ENCODE results near the gene EVI5L.
"Not testable (repeated sequence)": the region's sequence is repeated elsewhere in the genome, so short reads cannot be mapped to it uniquely, and the experiment has no call there.

EVI5L gene

DNA sequence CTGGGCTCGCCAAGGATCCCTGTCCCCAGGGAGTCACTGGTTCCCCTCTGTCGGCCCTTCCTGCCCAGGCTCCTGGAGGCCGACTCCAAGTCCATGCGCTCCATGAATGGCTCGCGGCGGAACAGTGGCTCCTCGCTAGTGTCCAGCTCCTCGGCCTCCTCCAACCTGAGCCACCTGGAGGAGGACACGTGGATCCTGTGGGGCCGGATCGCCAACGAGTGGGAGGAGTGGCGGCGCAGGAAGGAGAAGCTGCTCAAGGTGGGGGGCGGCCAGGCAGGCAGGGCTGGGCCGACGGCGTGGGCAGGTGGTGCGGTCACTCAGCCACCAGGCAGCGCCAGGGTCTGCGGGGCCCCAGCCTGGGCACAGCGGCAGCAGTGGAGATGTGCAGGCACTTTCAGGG lies 17.6 kb downstream of the EVI5L start:
- DNase-seq: no peak

DNA sequence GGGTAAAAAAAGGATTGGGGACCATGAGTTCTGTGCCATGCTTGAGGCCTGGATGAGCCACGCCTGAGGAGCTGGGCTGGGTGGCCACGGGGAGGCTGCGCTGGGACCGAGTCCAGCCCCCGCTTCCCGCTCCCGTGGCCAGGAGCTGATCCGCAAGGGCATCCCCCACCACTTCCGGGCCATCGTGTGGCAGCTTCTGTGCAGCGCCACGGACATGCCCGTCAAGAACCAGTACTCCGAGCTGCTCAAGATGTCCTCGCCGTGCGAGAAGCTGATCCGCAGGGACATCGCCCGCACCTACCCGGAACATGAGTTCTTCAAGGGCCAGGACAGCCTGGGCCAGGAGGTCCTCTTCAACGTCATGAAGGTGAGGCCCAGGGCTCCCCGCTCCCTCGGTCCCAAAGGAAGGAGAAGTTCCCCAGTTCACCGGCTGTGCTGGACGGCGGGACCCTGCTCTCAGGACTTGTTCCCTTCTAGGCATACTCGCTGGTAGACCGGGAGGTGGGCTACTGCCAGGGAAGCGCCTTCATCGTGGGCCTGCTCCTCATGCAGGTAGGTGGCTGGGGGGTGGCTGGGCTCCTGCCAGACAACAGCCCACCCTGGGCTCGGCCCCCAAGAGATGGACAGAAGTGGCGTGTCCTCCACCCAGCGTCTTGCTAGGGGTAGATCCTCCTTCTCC lies 18.9 kb downstream of the EVI5L start:
- no peak for DNase-seq

DNA sequence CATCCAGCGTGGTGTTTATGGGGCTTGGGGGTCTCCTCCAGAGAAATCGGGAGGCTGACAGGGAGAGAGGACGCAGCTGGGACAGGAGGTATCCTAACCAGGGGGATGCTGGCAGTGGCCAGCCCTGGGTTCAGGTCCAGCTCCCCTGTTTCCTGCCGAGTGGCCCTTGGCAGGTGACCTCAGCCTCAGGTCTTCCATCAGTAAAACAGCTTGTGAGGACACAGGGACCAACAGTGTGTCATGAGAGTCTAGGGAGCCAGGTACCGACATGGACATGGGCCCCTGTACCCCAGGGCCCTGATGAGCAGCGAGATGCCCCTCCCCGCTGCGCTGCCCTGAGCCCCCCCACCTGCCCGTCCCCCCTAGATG lies 19.6 kb downstream of the EVI5L start:
- DNase-seq: no peak

DNA sequence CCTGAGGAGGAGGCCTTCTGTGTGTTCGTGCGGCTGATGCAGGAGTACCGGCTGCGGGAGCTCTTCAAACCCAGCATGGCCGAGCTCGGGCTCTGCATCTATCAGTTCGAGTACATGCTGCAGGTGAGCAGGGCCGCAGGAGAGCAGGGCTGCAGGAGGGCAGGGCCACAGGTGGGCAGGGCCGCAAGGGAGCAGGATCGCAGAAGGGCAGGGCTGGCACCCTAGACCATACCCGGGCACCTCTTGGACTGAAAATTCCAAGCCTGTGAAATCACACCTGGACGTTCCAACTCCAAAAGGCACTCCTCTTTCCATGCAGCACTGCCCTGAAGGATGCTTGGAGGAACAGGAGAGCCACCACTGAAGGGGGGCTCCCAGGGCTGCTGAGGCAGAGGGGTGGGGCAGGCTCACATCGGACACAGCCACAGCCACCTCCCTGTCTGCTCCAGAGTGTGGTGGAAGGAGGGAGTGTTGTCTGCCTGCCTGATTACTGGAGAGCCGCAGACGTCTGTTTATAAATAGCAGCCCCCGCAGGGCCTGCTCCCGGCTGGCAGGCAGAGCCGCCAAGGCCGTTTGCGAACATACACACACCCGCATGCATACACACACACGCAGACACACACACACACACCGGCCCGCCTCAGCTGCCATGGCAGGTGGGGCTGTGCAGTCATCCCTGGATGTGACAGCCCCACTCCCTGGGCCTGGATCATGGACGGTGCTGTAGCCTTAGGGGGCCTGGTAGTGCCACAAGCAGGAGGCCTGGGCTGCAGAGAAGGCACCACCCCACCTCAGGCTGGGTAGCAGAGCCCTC lies 20.2 kb downstream of the EVI5L start:
- DNase-seq: no peak

DNA sequence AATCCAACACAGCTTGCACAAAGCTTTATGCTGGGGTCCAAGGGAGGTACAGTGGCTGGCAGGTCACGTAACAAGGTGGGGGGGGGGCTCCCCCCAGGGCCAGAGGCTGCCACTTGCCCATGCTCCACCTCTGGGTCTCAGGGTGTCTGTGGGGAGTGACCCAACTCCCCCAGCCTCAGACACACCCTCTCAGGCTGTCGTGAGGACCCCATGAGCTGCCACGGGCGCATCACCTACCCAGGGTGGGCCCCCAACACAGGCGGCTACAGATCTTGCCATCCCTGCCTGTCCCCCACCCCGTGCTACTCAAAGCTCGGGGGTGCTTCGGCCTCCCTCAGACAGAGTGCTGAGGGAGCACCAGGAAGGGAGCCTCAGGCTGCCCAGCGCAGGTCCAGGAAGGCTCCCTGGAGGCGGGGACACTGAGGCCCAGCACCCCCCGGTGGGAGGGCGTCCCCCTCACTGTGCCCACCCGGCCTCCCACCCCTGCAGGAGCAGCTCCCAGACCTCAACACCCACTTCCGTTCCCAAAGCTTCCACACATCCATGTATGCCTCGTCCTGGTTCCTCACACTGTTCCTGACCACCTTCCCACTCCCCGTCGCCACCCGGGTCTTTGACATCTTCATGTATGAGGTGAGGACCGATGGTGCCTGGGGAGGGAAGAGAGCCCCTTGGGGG lies 21.1 kb downstream of the EVI5L start:
- DNase-seq: no peak

DNA sequence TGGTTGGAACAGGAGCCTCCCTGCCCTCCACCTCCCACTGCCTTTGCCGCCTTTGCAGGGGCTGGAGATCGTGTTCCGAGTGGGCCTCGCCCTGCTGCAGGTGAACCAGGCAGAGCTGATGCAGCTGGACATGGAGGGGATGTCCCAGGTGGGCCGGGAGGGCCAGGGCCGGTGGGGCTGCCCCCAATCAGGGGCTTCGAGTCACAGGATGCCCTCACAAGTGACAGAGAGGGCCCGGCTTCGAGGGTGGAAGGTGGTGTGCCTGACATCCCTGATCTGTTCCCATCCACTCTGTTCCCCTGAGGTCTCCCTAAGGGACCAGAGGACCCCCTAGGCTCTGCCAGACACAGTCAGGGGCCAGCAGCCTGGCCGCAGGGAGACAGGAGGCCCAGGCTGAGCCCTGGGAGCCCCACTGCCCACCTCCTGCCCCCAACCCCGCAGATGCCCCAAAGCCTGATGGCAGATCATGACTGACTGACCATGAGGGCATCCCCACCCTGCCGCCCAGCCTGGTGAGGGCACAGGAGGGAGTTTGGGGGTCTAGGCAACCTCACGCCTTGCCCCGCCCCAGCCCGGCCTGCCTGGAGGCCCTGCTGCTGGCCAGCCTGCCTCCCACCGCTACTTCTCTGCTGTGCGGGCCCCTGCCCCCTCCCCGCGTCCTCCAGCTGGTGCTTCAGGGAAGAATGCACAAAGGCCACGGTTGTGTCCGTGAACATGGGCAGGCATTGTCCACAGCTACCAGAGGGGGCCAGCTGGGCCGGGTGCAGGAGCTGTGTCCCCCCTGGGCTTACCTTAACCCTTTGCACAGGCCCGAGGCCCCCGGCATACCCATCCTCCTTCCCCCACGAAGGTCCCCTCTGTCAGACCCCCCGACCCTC lies 21.8 kb downstream of the EVI5L start:
- DNase-seq: no peak

DNA sequence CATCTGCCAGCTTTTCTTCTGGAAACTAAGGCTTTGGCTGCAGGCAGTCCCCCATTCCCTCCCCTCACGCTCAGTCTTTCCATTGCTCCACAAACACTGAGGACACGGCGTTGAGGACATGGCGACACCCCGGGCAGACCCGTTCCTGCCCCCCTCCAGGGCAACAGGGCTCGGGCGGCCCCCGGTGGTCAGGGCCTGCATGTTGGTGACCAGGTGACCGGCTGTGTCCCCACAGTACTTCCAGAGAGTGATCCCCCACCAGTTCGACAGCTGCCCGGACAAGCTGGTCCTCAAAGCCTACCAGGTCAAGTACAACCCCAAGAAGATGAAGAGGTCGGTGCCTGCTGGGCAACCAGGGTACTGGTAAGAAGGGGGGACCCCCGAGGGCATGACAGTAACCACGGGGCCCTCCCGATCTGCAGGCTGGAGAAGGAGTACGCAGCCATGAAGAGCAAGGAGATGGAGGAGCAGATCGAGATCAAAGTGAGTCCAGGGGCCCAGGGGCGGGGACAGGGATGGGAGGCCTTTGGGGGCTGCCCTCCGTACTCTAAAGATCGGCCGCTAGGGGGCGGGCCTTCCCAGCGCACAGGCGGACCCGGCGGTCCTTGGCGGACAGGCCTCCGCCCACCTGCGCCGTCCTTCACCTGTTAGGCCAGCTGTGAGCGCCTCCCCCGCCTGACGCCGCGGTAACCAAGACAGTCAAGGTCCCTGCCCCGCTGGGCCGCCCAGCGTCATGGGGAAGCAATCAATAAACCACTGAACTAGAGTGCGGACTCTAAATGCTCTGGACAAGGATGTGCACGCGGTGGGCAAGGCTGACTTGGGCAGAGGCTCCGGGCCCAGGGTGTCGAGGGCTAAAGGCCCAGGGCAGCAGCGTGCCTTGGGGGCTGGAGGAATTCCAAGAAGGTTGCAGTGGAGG lies 23.1 kb downstream of the EVI5L start:
- DNase-seq: peak; percentile 72

DNA sequence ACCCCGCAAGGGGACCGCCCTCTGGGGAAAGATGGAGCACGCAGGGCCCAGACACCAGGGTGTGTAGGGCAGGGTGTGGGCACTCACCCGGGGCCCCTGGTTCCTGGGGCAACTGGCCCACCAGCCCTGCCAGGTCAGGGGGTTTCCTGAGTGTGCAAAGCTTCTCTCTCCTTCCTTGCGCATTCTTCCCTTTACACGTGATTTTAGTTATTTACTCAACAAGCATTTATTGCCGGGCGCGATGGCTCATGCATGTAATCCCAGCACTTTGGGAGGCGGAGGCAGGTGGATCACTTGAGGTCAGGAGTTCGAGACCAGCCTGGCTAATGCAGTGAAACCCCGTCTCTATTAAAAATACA lies 23.7 kb downstream of the EVI5L start:
- DNase-seq: no peak

DNA sequence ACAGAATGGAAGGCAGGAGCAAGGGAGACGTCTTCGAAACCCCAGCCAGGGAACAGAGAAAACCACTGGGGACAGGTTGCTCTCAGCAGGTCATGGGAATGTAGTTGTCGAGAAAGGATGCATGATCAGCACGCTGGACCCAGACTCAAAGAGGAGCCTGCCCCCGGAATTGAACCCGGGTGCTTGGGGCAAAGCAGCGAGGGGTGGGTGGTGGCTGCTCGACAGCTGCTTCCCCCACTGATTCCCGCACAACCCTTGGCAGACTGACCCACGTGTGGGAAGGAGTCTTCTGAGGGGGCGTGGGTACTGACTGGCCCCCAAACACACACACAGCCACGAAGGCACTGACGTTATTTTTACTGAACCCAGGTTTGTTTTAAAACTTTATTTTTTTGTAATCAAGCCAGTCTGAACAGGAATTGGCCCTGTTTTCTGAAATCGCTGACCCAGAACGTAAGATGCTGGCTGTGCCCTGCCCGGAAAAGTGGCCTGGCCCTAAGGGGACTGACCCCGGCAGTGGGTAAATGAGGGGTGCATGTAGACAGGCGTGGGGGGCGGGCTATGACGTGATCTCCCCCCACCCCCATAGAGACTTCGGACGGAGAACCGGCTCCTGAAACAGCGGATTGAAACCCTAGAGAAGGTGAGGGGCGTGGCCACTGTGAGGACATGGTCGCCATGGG lies 25.5 kb downstream of the EVI5L start:
- no peak for DNase-seq

DNA sequence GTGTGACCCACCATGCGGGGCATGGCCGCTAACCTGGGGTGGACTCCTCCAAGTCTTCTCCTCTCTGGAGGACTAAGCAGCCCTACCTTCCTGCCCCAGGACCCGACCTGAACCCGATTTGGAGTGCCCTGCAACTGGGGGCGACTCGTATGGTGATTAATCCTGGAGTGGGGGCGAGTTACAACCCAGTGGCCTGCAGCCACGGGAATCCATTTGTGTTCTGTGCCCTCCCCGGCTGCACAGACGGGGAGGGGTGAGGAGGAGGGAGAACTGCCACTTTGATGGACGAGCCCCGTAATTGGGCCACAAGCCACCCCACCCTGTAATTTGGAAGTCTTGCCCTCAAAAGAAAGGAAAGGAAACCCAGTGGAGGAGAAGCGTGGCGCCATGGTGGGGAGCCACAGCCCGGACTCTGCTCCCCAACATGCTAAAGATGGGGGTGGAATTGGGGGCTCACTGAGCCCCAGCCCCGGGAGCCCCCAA lies 26.1 kb downstream of the EVI5L start:
- no peak for DNase-seq

DNA sequence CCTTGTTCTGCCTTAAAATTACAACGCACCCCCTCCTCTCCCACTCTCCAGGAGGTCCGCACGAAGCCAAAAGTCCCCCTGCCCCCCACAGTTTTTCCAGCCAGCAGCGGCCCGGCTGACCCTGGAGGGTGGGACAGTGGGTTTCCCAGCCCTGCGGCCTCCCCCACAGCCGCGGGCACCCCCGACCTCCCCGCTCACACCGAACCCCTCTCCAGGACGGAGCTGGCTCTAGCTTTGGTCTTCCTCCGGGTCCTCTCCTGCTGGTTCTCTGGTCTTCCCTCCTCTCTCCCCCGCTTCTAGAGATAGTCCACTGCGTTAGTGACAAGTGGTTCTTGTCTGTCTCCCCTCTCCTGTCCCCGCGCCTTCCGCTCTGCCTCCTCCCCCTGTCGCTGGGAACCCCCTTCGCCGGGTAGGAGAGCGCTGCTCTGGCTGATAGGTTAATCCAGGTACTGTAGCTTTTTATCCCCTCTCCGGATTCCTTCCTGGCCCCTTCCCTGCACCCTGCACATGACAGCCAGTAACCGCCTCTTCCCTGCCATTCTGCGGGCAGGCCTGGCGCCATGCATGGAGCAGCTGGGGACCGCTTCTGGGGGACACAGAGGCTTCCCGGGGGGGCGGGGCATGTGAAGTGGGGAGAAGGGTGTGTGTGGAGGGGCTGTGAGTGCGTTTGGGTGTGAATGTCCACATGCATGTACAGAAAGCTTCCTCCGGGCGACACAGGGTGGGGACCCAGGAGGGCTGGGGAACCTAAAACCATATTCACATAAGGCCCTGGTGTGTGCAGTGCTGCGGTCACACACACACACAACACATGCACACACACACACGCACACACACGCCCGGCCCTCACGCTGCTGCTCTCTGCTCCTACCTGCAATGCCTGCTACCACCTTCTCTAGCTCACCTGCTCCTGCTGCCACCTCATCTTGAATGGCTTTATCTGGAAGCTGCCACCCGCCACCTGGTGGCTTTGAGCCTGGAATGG lies 27.0 kb downstream of the EVI5L start:
- no peak for DNase-seq

DNA sequence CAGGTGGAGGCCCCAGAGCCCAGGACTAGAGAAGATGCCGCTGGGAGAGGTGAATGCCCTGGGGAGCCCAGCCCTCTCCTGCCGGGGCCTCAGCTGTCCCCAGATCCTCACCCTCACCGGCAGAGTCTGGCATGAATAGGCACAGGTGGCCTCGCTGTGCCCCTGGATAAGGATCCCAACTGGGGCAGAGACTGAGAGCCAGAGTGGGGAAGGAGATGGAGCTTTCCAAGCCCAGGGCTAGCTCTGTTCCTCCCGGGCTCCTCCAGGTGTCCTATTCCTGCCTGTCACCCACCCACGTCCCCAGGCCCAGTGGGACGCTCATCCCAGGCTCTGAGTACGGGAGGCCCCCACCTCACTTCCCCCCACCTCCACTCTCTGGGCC lies 27.7 kb downstream of the EVI5L start:
- DNase-seq: no peak

DNA sequence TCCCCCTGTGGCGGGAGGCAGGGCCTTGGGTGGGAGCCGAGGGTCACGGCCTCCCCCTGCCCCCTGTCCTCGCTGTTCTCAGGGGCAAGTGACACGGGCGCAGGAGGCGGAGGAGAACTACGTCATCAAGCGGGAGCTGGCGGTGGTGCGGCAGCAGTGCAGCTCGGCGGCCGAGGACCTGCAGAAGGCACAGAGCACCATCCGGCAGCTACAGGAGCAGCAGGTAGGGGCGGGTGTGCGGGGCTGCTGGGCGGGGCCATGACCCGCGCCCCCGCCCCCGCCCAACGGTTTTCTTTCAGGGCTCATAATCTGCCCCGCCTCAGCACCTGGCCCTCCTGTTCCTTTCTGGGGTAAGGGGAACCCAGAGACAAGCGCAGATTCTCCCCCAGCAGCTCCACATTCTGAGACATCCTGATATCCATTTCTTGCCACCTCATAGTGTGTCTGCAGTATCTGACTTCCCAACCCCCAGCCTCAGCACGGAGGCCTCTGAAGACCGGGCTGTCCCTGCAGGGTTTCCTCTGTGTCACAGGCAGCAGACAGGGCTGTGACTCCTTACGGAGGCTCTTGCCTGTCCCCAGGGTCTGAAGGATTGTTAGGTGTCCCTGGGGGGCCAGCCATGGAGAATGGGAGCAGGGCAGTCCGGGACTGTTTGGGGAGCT lies 28.2 kb downstream of the EVI5L start:
- no peak for DNase-seq

DNA sequence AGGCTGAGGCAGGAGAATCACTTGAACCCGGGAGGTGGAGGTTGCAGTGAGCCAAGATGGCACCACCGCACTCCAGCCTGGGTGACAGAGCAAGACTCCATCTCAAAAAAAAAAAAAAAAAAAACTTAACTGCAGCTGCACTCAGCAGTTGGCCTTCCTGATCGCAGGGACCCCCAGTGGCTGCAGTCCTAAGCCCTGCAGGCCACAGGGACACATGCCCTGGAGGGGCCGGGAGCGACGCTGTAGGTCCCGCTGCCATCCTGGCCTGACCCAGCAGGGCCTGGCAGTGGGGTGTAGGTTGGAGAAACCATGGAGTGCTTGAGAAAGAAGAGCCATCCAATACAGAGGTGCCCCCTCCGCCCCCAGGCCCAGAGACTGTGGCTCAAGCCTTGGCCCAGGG lies 29.1 kb downstream of the EVI5L start:
- not testable (repeated sequence) for DNase-seq

DNA sequence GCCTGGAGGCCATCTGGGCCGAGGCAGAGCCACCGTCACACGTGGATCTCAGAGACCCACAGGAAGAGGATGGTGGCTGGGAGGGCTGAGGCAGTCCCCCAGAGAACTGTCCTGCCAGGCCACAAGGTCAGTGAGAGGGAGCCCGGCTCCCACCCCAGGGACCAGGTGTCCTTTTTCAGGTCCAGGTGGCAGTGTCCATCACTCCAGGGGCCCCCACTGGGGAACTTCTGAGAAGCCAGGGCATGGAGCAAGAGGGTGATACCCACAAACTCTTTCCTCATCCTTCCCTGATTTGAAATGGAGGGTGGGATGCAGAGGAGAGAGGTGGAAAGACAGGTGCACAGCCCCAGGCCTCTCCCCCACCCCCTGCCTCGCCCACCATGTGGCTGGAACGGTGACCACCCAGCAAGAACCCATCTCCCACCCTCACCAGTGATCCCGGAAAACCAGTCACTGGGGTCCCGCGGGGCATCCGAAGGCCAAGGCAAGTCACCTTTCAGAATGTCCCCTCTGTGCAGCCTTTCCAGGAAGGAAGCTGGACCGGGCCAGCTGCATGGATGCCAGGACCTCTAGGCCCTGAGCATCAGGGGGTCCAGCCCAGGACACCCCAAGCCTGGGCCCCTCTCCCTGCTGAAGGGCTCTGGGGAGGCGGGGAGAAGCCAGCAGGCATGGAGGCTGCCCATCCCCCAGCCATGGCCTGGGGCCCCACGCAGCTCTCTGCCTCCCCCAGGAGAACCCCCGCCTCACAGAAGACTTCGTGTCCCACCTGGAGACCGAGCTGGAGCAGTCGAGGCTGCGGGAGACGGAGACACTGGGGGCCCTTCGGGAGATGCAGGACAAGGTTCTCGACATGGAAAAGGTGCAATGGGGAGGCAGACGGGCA lies 30.1 kb downstream of the EVI5L start:
- no peak for DNase-seq

DNA sequence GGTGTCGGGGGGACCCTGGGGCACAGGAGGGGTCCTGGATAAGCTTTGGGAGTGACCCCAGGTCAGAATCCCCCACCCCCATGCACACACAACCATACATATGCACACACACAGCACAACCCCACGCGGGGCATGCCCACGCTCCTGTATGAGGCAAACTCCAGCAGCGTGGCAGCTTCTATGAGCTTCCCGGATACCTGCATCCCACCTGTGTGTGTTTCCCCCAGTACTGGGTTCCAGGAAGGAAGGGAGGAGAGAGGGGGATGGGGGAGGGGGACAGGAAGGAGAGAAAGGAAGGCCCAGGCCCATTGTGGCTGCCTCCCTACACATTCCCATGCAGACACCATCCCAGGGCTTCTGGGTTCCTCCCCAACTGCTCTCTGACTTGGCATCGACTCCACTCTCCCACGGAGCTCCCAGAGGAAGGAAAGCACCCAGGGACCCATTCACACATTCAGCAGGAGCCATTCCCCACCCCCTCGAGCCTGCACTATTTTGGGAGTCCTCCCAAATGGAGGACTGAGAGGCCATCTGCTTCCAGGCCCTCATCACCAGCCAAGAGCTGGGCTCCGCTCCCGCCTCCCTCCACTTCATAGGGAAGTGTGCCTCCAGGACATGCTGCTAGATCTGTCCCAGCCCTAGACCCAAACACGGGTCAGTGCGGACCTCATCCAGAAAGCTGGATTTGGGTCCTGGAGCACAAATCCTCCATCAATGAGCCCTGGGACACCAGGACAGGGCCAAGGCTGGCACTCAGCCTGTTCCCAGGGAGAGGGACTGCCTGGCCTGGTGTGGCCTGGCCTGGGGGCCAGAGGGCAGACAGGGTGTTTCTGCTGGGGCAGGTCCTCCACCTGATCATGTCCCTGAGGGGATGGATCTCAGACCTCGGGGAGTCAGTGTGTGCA lies 30.9 kb downstream of the EVI5L start:
- DNase-seq: no peak
